Chondrocyte (in vitro differentiated cells): ENCODE measurements around the gene FFAR2. TPM values are rescaled to one million over a fixed set of nuclear protein-coding genes. Genes with fewer than 3 reads are reported as not detected.

Source experiments
- DNase-seq: peaks from one replicate; pipeline ENCODE4 v3.0.0; 2021; ENCODE audit warnings: mixed read lengths, low spot score
- H3K27ac Mint-ChIP-seq: one replicate; pipeline ENCODE4 v1.8.0; 2021; ENCODE audit warnings: mild to moderate bottlenecking, moderate library complexity, mixed read lengths; ENCODE audit not compliant: unreplicated experiment
- H3K27me3 Mint-ChIP-seq: 2 replicates; pipeline ENCODE4 v1.8.0; 2021; ENCODE audit warnings: low read depth, mixed read lengths
- H3K36me3 Mint-ChIP-seq: 2 replicates; pipeline ENCODE4 v1.8.0; 2021; ENCODE audit warnings: low read depth, mixed read lengths
- H3K4me1 Mint-ChIP-seq: 2 replicates; pipeline ENCODE4 v1.8.0; 2021; ENCODE audit warnings: low read depth, mild to moderate bottlenecking, mixed read lengths
- H3K4me3 Mint-ChIP-seq: one replicate; pipeline ENCODE4 v1.8.0; 2021; ENCODE audit warnings: mild to moderate bottlenecking, moderate library complexity, mixed read lengths; ENCODE audit not compliant: unreplicated experiment
- H3K9me3 Mint-ChIP-seq: 2 replicates; pipeline ENCODE4 v1.8.0; 2021; ENCODE audit warnings: low read depth, mixed read lengths
- total RNA-seq: library from RNA; stranded (reverse); gene quantifications from 3 replicates; pipeline ENCODE4 v1.2.1, GENCODE V29; 2021
- TF ChIP-seq, protein P1 (sequence below): fragments of 200-600 bp; sonication (generic); IDR thresholded peaks from 2 replicates; pipeline ENCODE4 v1.5.0; 2021; ENCODE audit warnings: antibody characterized with exemption, mild to moderate bottlenecking, moderate library complexity

Gene FFAR2
- total RNA-seq, 1 donor from 2014 or later = not detected

DNA sequence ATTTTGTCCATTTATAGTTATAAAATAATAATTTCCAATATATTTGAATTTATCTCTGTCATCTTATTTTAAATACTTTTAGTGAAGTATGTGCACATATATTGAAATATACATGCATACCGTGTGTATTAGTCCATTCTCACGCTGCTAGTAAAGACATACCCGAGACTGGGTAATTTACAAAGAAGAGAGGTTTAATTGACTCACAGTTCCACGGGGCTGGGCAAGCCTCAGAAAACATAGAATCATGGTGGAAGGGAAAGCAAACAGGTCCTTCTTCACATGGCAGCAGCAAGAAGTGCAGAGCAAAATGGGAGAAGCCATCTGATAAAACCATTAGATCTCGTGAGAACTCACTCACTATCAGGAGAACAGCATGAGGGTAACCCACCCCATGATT, 37.6 kb upstream of the FFAR2 start:
- Mint-ChIP-seq H3K36me3 (no peaks in the 10 kb centered on the region), H3K4me3 (no peak overlapping the region), H3K27ac (no peak overlapping the region), H3K9me3 (peaks cover 3% of the 10 kb centered on the region), H3K4me1 (no peaks in the 10 kb centered on the region), H3K27me3 (peaks cover 28% of the 10 kb centered on the region)
- TF ChIP-seq, protein P1, sequence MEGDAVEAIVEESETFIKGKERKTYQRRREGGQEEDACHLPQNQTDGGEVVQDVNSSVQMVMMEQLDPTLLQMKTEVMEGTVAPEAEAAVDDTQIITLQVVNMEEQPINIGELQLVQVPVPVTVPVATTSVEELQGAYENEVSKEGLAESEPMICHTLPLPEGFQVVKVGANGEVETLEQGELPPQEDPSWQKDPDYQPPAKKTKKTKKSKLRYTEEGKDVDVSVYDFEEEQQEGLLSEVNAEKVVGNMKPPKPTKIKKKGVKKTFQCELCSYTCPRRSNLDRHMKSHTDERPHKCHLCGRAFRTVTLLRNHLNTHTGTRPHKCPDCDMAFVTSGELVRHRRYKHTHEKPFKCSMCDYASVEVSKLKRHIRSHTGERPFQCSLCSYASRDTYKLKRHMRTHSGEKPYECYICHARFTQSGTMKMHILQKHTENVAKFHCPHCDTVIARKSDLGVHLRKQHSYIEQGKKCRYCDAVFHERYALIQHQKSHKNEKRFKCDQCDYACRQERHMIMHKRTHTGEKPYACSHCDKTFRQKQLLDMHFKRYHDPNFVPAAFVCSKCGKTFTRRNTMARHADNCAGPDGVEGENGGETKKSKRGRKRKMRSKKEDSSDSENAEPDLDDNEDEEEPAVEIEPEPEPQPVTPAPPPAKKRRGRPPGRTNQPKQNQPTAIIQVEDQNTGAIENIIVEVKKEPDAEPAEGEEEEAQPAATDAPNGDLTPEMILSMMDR = no peak
- no peak for DNase-seq

GRCh38 chr19:35414442-35414841, 33.6 kb upstream of the FFAR2 start:
- no peaks in the 10 kb centered on the region for H3K9me3 Mint-ChIP-seq
- peaks cover 48% of the 10 kb centered on the region for H3K27me3 Mint-ChIP-seq
- TF ChIP-seq, protein P1 = no peak
- DNase-seq = no peak
- H3K27ac Mint-ChIP-seq = no peak overlapping the region
- no peak overlapping the region for H3K4me3 Mint-ChIP-seq
- H3K36me3 Mint-ChIP-seq = no peaks in the 10 kb centered on the region
- H3K4me1 Mint-ChIP-seq = no peaks in the 10 kb centered on the region

GRCh38 chr19:35416331-35416730, 31.7 kb upstream of the FFAR2 start:
- H3K36me3 Mint-ChIP-seq = no peaks in the 10 kb centered on the region
- no peak overlapping the region for H3K27ac Mint-ChIP-seq
- no peaks in the 10 kb centered on the region for H3K4me1 Mint-ChIP-seq
- H3K27me3 Mint-ChIP-seq = peaks cover 43% of the 10 kb centered on the region
- DNase-seq = no peak
- TF ChIP-seq, protein P1 = no peak
- H3K4me3 Mint-ChIP-seq = no peak overlapping the region
- no peaks in the 10 kb centered on the region for H3K9me3 Mint-ChIP-seq

- TF ChIP-seq, protein P1 = no peak
- Mint-ChIP-seq H3K27ac (no peak overlapping the region), H3K4me3 (no peak overlapping the region)
These were observed 30.8 kb upstream of the FFAR2 start for GRCh38 chr19:35417278-35417677.

DNA sequence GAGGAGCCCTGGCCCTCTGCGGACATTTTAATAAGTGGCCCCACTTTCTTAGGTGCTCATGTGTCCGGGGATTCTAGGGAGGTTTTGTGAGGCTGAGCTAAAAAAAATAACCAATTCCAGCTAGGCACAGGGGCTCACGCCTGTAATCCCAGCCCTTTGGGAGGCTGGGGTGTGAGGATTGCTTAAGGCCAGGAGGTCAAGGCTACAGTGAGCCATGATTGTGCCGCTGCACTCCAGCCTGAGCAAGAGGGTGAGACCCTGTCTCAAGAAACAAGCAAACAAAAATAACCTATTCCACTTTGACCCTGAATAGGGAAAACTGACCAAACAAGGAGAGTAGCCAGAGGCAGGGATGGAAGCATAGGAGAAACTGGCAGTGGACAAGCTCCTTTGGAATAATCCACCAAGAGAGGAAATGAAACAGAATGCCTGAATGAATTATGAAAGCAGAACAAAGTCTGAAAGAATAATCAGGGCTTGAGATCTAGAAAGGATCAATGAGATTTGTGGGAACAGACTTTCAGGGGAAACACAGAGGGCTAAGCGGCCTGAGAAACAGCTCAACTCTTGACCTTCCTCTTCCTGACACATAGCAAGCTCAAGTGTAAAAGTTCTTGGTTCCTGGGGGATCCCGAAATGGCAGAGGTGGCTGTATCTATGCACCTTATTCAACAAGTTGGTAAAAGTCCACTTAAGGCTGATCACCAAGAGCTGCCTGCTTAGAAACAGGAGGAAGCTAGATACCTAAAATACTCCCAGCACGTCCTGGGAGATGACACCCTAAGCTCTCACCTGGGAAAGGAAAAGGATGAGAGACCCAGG, 30.1 kb upstream of the FFAR2 start:
- TF ChIP-seq, protein P1 = no peak
- Mint-ChIP-seq H3K4me1 (no peaks in the 10 kb centered on the region), H3K36me3 (no peaks in the 10 kb centered on the region), H3K9me3 (no peaks in the 10 kb centered on the region), H3K27me3 (peaks cover 40% of the 10 kb centered on the region), H3K27ac (no peak overlapping the region), H3K4me3 (no peak overlapping the region)
- no peak for DNase-seq

More at GRCh38 chr19:35417278-35417677, 30.8 kb upstream of the FFAR2 start:
- no peak for DNase-seq
- no peaks in the 10 kb centered on the region for H3K9me3 Mint-ChIP-seq
- H3K36me3 Mint-ChIP-seq = no peaks in the 10 kb centered on the region
- peaks cover 40% of the 10 kb centered on the region for H3K27me3 Mint-ChIP-seq
- H3K4me1 Mint-ChIP-seq = no peaks in the 10 kb centered on the region
